Mesothelial cell of epicardium (in vitro differentiated cells): ENCODE data around the gene STX11. TPM values are rescaled to one million over a fixed set of nuclear protein-coding genes. Genes with fewer than 3 reads are reported as not detected.

ENCODE experiments used
- DNase-seq, 2 experiments: peaks; one replicate each; pipeline ENCODE4 v3.0.0; 2021; ENCODE audit warnings: low spot score in 2 of 2; ENCODE audit not compliant: unreplicated experiment in 2 of 2
- H3K27ac Mint-ChIP-seq: 2 replicates; pipeline ENCODE4 v1.8.0; 2021; ENCODE audit warnings: mixed read lengths
- H3K27me3 Mint-ChIP-seq: 2 replicates; pipeline ENCODE4 v1.8.0; 2021; ENCODE audit warnings: low read depth, mixed read lengths
- H3K36me3 Mint-ChIP-seq: 2 replicates; pipeline ENCODE4 v1.8.0; 2021; ENCODE audit warnings: mixed read lengths
- H3K4me1 Mint-ChIP-seq: 2 replicates; pipeline ENCODE4 v1.8.0; 2021; ENCODE audit warnings: mixed read lengths
- H3K4me3 Mint-ChIP-seq: 2 replicates; pipeline ENCODE4 v1.8.0; 2021; ENCODE audit warnings: mild to moderate bottlenecking, moderate library complexity, mixed read lengths
- H3K9me3 Mint-ChIP-seq: 2 replicates; pipeline ENCODE4 v1.8.0; 2021; ENCODE audit warnings: mixed read lengths
- CTCF ChIP-seq: fragments of 200-600 bp; sonication (generic); IDR thresholded peaks from one replicate; pipeline ENCODE4 v1.5.0; 2021; ENCODE audit warnings: antibody characterized with exemption; ENCODE audit not compliant: unreplicated experiment
- total RNA-seq: library from RNA; stranded (reverse); gene quantifications from 3 replicates; pipeline ENCODE4 v1.2.1, GENCODE V29; 2021

STX11 gene
- total RNA-seq, 1 donor from 2014 or later: 4.5 TPM

- Mint-ChIP-seq H3K36me3 (no peaks in the 10 kb centered on the region), H3K27me3 (no peaks in the 10 kb centered on the region), H3K4me3 (no peak overlapping the region), H3K9me3 (peaks cover 9% of the 10 kb centered on the region), H3K4me1 (peaks cover 2% of the 10 kb centered on the region), H3K27ac (no peak overlapping the region)
- no peak for TF ChIP-seq CTCF
- no peak for DNase-seq
Observed at GRCh38 chr6:144232176-144232831, 82.0 kb downstream of the STX11 start.

- Mint-ChIP-seq H3K4me1 (peaks cover 2% of the 10 kb centered on the region), H3K27ac (no peak overlapping the region), H3K4me3 (no peak overlapping the region), H3K9me3 (peaks cover 6% of the 10 kb centered on the region), H3K36me3 (no peaks in the 10 kb centered on the region), H3K27me3 (no peaks in the 10 kb centered on the region)
- no peak for TF ChIP-seq CTCF
- DNase-seq: no peak
Observed at GRCh38 chr6:144232832-144233230, 82.5 kb downstream of the STX11 start.

GRCh38 chr6:144234399-144234798, 84.1 kb downstream of the STX11 start:
- H3K4me1 Mint-ChIP-seq: peaks cover 2% of the 10 kb centered on the region
- H3K9me3 Mint-ChIP-seq: peaks cover 5% of the 10 kb centered on the region
- TF ChIP-seq CTCF: no peak
- no peak for DNase-seq
- H3K27ac Mint-ChIP-seq: no peak overlapping the region
- no peaks in the 10 kb centered on the region for H3K36me3 Mint-ChIP-seq
- H3K4me3 Mint-ChIP-seq: no peak overlapping the region
- no peaks in the 10 kb centered on the region for H3K27me3 Mint-ChIP-seq

- no peaks in the 10 kb centered on the region for H3K36me3 Mint-ChIP-seq
- no peak for DNase-seq
- no peak for TF ChIP-seq CTCF
- H3K9me3 Mint-ChIP-seq: peaks cover 5% of the 10 kb centered on the region
- H3K4me1 Mint-ChIP-seq: peaks cover 2% of the 10 kb centered on the region
- no peak overlapping the region for H3K27ac Mint-ChIP-seq
- H3K4me3 Mint-ChIP-seq: no peak overlapping the region
- no peaks in the 10 kb centered on the region for H3K27me3 Mint-ChIP-seq
Observed at GRCh38 chr6:144234935-144235334, 84.6 kb downstream of the STX11 start.

Other genes with a start within 250 kb of the STX11 start
- 158 to 164 TPM (median 161 TPM) in 3 replicates for gene PLAGL1, start 142.3 kb upstream of the STX11 start, total RNA-seq
- 111 to 114 TPM (median 112 TPM) in 3 replicates for gene SF3B5, start 54.9 kb upstream of the STX11 start, total RNA-seq
- gene UTRN, start 134.8 kb downstream of the STX11 start, total RNA-seq: 133 to 148 TPM (median 146 TPM) in 3 replicates